Loucy (cell line): ENCODE data around the gene TCEANC2.

Experiments
- EZH2phosphoT487 ChIP-seq: fragments of 200-600 bp; IDR thresholded peaks from 2 replicates; pipeline ENCODE4 v1.6.1; 2018; ENCODE audit warnings: antibody characterized with exemption, mild to moderate bottlenecking, moderate library complexity, borderline replicate concordance
- TF ChIP-seq, protein P1 (sequence below): fragments of 200-600 bp; sonication (generic); conservative IDR thresholded peaks from 2 replicates; pipeline ENCODE4 v1.5.1; 2014; ENCODE audit warnings: mild to moderate bottlenecking, antibody characterized with exemption, low read length

DNA sequence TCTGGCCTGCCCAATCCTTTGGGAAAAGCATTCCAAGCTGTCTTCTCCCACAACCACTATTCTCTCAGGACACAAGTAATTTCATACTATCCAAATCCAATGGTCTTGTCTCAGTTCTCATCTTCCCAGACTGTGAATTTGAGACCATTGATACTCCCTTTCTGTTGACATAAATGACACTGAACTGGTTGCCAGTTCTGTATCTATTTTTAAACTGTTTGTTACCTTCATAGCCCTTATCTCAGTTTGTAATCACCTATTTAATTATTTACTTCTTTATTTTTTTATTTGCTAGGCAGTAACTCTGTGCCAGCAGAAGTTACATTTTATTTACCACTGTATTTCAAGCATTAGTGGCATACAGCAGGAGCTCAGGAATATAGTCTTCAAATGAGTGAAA, 24.0 kb downstream of the TCEANC2 start:
- TF ChIP-seq, protein P1, sequence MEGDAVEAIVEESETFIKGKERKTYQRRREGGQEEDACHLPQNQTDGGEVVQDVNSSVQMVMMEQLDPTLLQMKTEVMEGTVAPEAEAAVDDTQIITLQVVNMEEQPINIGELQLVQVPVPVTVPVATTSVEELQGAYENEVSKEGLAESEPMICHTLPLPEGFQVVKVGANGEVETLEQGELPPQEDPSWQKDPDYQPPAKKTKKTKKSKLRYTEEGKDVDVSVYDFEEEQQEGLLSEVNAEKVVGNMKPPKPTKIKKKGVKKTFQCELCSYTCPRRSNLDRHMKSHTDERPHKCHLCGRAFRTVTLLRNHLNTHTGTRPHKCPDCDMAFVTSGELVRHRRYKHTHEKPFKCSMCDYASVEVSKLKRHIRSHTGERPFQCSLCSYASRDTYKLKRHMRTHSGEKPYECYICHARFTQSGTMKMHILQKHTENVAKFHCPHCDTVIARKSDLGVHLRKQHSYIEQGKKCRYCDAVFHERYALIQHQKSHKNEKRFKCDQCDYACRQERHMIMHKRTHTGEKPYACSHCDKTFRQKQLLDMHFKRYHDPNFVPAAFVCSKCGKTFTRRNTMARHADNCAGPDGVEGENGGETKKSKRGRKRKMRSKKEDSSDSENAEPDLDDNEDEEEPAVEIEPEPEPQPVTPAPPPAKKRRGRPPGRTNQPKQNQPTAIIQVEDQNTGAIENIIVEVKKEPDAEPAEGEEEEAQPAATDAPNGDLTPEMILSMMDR = no peak
- no peak for TF ChIP-seq EZH2phosphoT487
